ENCODE results near the gene TBCK.

Gene TBCK

DNA sequence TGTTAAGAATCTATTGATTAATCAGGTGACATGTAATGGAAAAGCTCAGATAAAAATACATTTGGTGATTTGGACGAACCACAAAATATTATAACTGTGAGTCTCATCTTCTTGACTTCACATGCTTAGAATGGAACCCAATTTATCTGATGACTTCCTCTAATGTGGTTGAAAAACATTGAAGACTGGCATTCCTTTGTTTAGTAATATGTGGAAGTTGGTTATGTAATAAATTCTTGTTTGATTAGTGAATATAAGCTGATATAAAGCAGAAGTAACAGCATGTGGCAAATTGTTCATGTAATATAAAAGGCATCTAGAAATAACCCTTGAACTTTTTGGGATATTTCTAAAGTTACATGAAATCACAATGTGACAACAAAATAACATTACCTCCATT lies 42.9 kb upstream of the TBCK start:
- no peak overlapping the region for H3K4me3 ChIP-seq (ENCODE audit: low read depth, low read length)
- H3K36me3 ChIP-seq (ENCODE audit: control insufficient read depth, insufficient read depth, low read length), result no peaks in the 10 kb centered on the region
- H3K4me1 ChIP-seq, result no peaks in the 10 kb centered on the region
- TF ChIP-seq, protein P1, sequence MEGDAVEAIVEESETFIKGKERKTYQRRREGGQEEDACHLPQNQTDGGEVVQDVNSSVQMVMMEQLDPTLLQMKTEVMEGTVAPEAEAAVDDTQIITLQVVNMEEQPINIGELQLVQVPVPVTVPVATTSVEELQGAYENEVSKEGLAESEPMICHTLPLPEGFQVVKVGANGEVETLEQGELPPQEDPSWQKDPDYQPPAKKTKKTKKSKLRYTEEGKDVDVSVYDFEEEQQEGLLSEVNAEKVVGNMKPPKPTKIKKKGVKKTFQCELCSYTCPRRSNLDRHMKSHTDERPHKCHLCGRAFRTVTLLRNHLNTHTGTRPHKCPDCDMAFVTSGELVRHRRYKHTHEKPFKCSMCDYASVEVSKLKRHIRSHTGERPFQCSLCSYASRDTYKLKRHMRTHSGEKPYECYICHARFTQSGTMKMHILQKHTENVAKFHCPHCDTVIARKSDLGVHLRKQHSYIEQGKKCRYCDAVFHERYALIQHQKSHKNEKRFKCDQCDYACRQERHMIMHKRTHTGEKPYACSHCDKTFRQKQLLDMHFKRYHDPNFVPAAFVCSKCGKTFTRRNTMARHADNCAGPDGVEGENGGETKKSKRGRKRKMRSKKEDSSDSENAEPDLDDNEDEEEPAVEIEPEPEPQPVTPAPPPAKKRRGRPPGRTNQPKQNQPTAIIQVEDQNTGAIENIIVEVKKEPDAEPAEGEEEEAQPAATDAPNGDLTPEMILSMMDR (IDR thresholded peaks at IDR 0.05), result no peak
- H3K27ac ChIP-seq, result no peak overlapping the region
- H3K9me3 ChIP-seq (ENCODE audit: control insufficient read depth, low read length), result no peaks in the 10 kb centered on the region
- H2AFZ ChIP-seq, result no peak overlapping the region
- no peak overlapping the region for H3K4me2 ChIP-seq (ENCODE audit: low read length)
- H3K27me3 ChIP-seq (ENCODE audit: control insufficient read depth, insufficient read depth, low read length), result no peaks in the 10 kb centered on the region
- H3K9ac ChIP-seq, result no peak overlapping the region
- H3K79me2 ChIP-seq, result no peaks in the 10 kb centered on the region

DNA sequence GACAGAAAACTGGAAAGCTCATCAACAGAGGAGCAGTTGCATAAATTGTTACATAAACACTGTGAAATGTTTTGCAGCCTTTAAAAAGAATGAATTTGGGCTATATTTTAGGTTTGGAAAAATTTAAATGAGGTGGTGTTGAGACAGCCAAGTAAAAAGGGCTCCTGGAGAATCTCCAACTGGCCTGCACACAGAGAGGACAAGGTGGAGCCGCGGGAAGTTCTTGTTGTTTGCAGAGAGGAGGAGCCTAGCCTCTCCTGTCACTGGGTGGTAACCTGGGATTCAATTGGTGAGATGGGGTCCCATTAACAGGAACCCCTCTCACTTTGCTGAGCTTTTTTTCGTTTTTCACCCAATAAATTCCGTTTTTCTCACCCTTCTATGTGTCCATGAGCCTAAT lies 39.2 kb upstream of the TBCK start:
- H3K4me3 ChIP-seq (ENCODE audit: low read depth, low read length), result no peak overlapping the region
- H3K4me1 ChIP-seq, result no peaks in the 10 kb centered on the region
- H2AFZ ChIP-seq, result no peak overlapping the region
- H3K36me3 ChIP-seq (ENCODE audit: control insufficient read depth, insufficient read depth, low read length), result no peaks in the 10 kb centered on the region
- H3K27ac ChIP-seq, result no peak overlapping the region
- no peak overlapping the region for H3K4me2 ChIP-seq (ENCODE audit: low read length)
- no peaks in the 10 kb centered on the region for H3K9me3 ChIP-seq (ENCODE audit: control insufficient read depth, low read length)
- no peaks in the 10 kb centered on the region for H3K27me3 ChIP-seq (ENCODE audit: control insufficient read depth, insufficient read depth, low read length)
- no peak overlapping the region for H3K9ac ChIP-seq
- no peaks in the 10 kb centered on the region for H3K79me2 ChIP-seq
- TF ChIP-seq, protein P1 (IDR thresholded peaks at IDR 0.05), result no peak

DNA sequence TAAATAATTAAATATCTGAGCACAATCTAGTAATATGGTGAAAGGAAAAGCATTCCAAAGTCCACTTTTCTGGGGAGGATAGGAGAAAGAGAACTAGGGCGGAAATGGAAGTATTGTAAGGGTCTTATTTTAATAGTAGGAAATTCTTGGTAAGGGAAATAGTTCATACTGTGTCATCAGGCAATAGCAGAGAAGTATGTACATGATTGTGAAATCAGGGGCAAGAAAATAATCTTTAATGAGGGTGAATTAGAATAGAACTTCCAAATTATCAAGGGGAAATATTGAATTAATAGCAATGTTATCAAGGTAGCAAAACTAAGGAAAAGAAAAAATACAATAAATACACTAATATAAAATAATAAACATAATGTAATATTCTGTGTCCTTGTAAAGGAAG lies 37.8 kb upstream of the TBCK start:
- Histone ChIP-seq H3K36me3 (ENCODE audit: control insufficient read depth, insufficient read depth, low read length) (no peaks in the 10 kb centered on the region), H3K27ac (no peak overlapping the region), H3K27me3 (ENCODE audit: control insufficient read depth, insufficient read depth, low read length) (no peaks in the 10 kb centered on the region), H3K4me2 (ENCODE audit: low read length) (no peak overlapping the region), H2AFZ (no peak overlapping the region), H3K79me2 (no peaks in the 10 kb centered on the region), H3K4me3 (ENCODE audit: low read depth, low read length) (no peak overlapping the region), H3K9me3 (ENCODE audit: control insufficient read depth, low read length) (no peaks in the 10 kb centered on the region), H3K4me1 (no peaks in the 10 kb centered on the region), H3K9ac (no peak overlapping the region)
- TF ChIP-seq, protein P1 (IDR thresholded peaks at IDR 0.05), result no peak

DNA sequence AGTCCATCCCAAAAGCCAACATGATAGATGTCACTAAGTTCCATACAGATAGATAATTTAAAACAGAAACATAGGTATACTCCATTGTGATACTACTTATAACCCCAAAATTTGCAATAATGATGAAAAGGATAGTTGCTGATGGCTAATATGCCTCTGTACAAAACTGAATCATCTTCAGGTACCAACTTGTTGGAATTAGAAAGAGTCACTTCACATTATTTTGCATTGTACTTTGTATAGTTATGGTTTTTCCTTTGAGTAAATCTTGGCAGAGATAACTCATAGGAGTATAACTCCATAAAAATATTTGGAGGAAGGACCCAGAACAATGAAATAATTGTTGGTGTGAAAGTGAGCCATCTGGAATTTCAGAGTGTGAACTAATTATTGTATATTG lies 35.0 kb upstream of the TBCK start:
- H3K4me3 ChIP-seq (ENCODE audit: low read depth, low read length), result no peak overlapping the region
- no peaks in the 10 kb centered on the region for H3K27me3 ChIP-seq (ENCODE audit: control insufficient read depth, insufficient read depth, low read length)
- TF ChIP-seq, protein P1 (IDR thresholded peaks at IDR 0.05), result no peak
- H2AFZ ChIP-seq, result no peak overlapping the region
- no peaks in the 10 kb centered on the region for H3K79me2 ChIP-seq
- H3K36me3 ChIP-seq (ENCODE audit: control insufficient read depth, insufficient read depth, low read length), result no peaks in the 10 kb centered on the region
- H3K4me1 ChIP-seq, result no peaks in the 10 kb centered on the region
- no peak overlapping the region for H3K4me2 ChIP-seq (ENCODE audit: low read length)
- H3K9me3 ChIP-seq (ENCODE audit: control insufficient read depth, low read length), result no peaks in the 10 kb centered on the region
- no peak overlapping the region for H3K27ac ChIP-seq
- H3K9ac ChIP-seq, result no peak overlapping the region

DNA sequence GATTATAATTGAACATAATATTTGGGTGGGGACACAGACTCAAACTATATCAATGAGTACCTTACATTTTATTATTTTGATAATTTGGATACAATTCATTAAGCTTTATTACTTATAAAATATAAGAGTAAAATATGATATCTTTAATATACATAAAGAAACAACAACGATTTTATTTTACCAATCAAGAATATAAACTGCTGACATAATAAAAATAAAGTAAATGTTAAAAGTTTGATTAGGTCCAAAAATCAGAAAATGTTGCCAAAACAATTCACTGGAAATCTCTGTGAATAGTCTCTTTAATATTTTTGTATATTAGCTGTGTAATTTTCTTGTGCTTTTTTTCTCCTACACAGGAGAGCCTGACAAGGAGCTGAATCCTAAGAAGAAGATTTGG lies 31.2 kb upstream of the TBCK start:
- no peak overlapping the region for H3K4me3 ChIP-seq (ENCODE audit: low read depth, low read length)
- no peak overlapping the region for H3K9ac ChIP-seq
- H3K79me2 ChIP-seq, result no peaks in the 10 kb centered on the region
- H2AFZ ChIP-seq, result no peak overlapping the region
- H3K27ac ChIP-seq, result no peak overlapping the region
- no peaks in the 10 kb centered on the region for H3K27me3 ChIP-seq (ENCODE audit: control insufficient read depth, insufficient read depth, low read length)
- H3K9me3 ChIP-seq (ENCODE audit: control insufficient read depth, low read length), result no peaks in the 10 kb centered on the region
- H3K36me3 ChIP-seq (ENCODE audit: control insufficient read depth, insufficient read depth, low read length), result no peaks in the 10 kb centered on the region
- TF ChIP-seq, protein P1 (IDR thresholded peaks at IDR 0.05), result no peak
- H3K4me2 ChIP-seq (ENCODE audit: low read length), result no peak overlapping the region
- H3K4me1 ChIP-seq, result no peaks in the 10 kb centered on the region
